Activated naive CD4-positive, alpha-beta T cell treated with anti-CD3 and anti-CD28 coated beads, Interleukin-2, amount 50 U/mL, for 24 hours (primary cell): Measurements from ENCODE around the gene DGKQ.
"Not testable (repeated sequence)": the region's sequence is repeated elsewhere in the genome, so short reads cannot be mapped to it uniquely, and the experiment has no call there.

Experiments
- H3K27ac Mint-ChIP-seq: one replicate; pipeline ENCODE4 v1.8.0; 2021; ENCODE audit warnings: mild to moderate bottlenecking, mixed read lengths
- H3K27me3 Mint-ChIP-seq: one replicate; pipeline ENCODE4 v1.8.0; 2021; ENCODE audit warnings: mixed read lengths
- H3K36me3 Mint-ChIP-seq: one replicate; pipeline ENCODE4 v1.8.0; 2021; ENCODE audit warnings: mixed read lengths
- H3K4me1 Mint-ChIP-seq: one replicate; pipeline ENCODE4 v1.8.0; 2021; ENCODE audit warnings: mixed read lengths
- H3K4me3 Mint-ChIP-seq: one replicate; pipeline ENCODE4 v1.8.0; 2021; ENCODE audit warnings: mild to moderate bottlenecking, mixed read lengths
- H3K9me3 Mint-ChIP-seq: one replicate; pipeline ENCODE4 v1.8.0; 2021; ENCODE audit warnings: mixed read lengths

DGKQ gene

GRCh38 chr4:976016-976415, 2.6 kb upstream of the DGKQ start:
- not testable (repeated sequence) for H3K4me3 Mint-ChIP-seq, H3K4me1 Mint-ChIP-seq, H3K36me3 Mint-ChIP-seq, H3K9me3 Mint-ChIP-seq, H3K27ac Mint-ChIP-seq, H3K27me3 Mint-ChIP-seq

GRCh38 chr4:974668-975067, 1.3 kb upstream of the DGKQ start:
- Mint-ChIP-seq H3K4me1 (peaks cover 5% of the 10 kb centered on the region), H3K36me3 (no peaks in the 10 kb centered on the region), H3K27ac (no peak overlapping the region), H3K9me3 (no peaks in the 10 kb centered on the region), H3K4me3 (peak overlapping the region; percentile 33), H3K27me3 (no peaks in the 10 kb centered on the region)

GRCh38 chr4:972651-973424, 531 bp downstream of the DGKQ start:
- H3K4me3 Mint-ChIP-seq = peak overlapping the region; percentile 36
- no peaks in the 10 kb centered on the region for H3K27me3 Mint-ChIP-seq
- H3K36me3 Mint-ChIP-seq = no peaks in the 10 kb centered on the region
- H3K27ac Mint-ChIP-seq = no peak overlapping the region
- H3K4me1 Mint-ChIP-seq = peaks cover 5% of the 10 kb centered on the region
- no peaks in the 10 kb centered on the region for H3K9me3 Mint-ChIP-seq

GRCh38 chr4:971666-972500, 1.5 kb downstream of the DGKQ start:
- H3K4me1 Mint-ChIP-seq = peaks cover 5% of the 10 kb centered on the region
- no peak overlapping the region for H3K27ac Mint-ChIP-seq
- no peaks in the 10 kb centered on the region for H3K9me3 Mint-ChIP-seq
- H3K27me3 Mint-ChIP-seq = no peaks in the 10 kb centered on the region
- H3K36me3 Mint-ChIP-seq = no peaks in the 10 kb centered on the region
- peak overlapping the region; percentile 7 for H3K4me3 Mint-ChIP-seq

GRCh38 chr4:970854-971520, 2.4 kb downstream of the DGKQ start:
- H3K27ac Mint-ChIP-seq = peak overlapping the region; percentile 65

GRCh38 chr4:970046-970745, 3.2 kb downstream of the DGKQ start:
- peaks cover 5% of the 10 kb centered on the region for H3K4me1 Mint-ChIP-seq
- peak overlapping the region; percentile 65 for H3K27ac Mint-ChIP-seq
- no peaks in the 10 kb centered on the region for H3K9me3 Mint-ChIP-seq
- no peaks in the 10 kb centered on the region for H3K27me3 Mint-ChIP-seq
- H3K36me3 Mint-ChIP-seq = no peaks in the 10 kb centered on the region
- H3K4me3 Mint-ChIP-seq = peak overlapping the region; percentile 54

More at GRCh38 chr4:970854-971520, 2.4 kb downstream of the DGKQ start:
- H3K27me3 Mint-ChIP-seq = no peaks in the 10 kb centered on the region
- no peak overlapping the region for H3K4me3 Mint-ChIP-seq
- no peaks in the 10 kb centered on the region for H3K36me3 Mint-ChIP-seq
- H3K9me3 Mint-ChIP-seq = no peaks in the 10 kb centered on the region
- H3K4me1 Mint-ChIP-seq = peaks cover 5% of the 10 kb centered on the region

- no peaks in the 10 kb centered on the region for H3K27me3 Mint-ChIP-seq
- no peaks in the 10 kb centered on the region for H3K36me3 Mint-ChIP-seq
- no peaks in the 10 kb centered on the region for H3K9me3 Mint-ChIP-seq
- H3K27ac Mint-ChIP-seq = no peak overlapping the region
- no peak overlapping the region for H3K4me3 Mint-ChIP-seq
- peaks cover 5% of the 10 kb centered on the region for H3K4me1 Mint-ChIP-seq
Observed at GRCh38 chr4:968621-969394, 4.6 kb downstream of the DGKQ start.

- Mint-ChIP-seq H3K9me3 (no peaks in the 10 kb centered on the region), H3K4me1 (peaks cover 5% of the 10 kb centered on the region), H3K27me3 (no peaks in the 10 kb centered on the region), H3K27ac (no peak overlapping the region), H3K36me3 (no peaks in the 10 kb centered on the region), H3K4me3 (no peak overlapping the region)
Observed at GRCh38 chr4:968221-968620, 5.1 kb downstream of the DGKQ start.

GRCh38 chr4:967113-968104, 6.0 kb downstream of the DGKQ start:
- Mint-ChIP-seq H3K4me1 (peaks cover 5% of the 10 kb centered on the region), H3K36me3 (no peaks in the 10 kb centered on the region), H3K27me3 (no peaks in the 10 kb centered on the region), H3K9me3 (no peaks in the 10 kb centered on the region), H3K4me3 (no peak overlapping the region), H3K27ac (no peak overlapping the region)

GRCh38 chr4:966266-967112, 6.9 kb downstream of the DGKQ start:
- Mint-ChIP-seq H3K36me3 (no peaks in the 10 kb centered on the region), H3K9me3 (no peaks in the 10 kb centered on the region), H3K4me1 (peaks cover 5% of the 10 kb centered on the region), H3K27me3 (no peaks in the 10 kb centered on the region), H3K4me3 (no peak overlapping the region), H3K27ac (no peak overlapping the region)

GRCh38 chr4:965766-966134, 7.6 kb downstream of the DGKQ start:
- no peak overlapping the region for H3K4me3 Mint-ChIP-seq
- no peaks in the 10 kb centered on the region for H3K9me3 Mint-ChIP-seq
- no peaks in the 10 kb centered on the region for H3K36me3 Mint-ChIP-seq
- H3K27me3 Mint-ChIP-seq = no peaks in the 10 kb centered on the region
- no peak overlapping the region for H3K27ac Mint-ChIP-seq
- H3K4me1 Mint-ChIP-seq = peaks cover 4% of the 10 kb centered on the region

GRCh38 chr4:965048-965765, 8.2 kb downstream of the DGKQ start:
- H3K27me3 Mint-ChIP-seq = no peaks in the 10 kb centered on the region
- H3K36me3 Mint-ChIP-seq = no peaks in the 10 kb centered on the region
- H3K4me3 Mint-ChIP-seq = no peak overlapping the region
- H3K9me3 Mint-ChIP-seq = no peaks in the 10 kb centered on the region
- no peak overlapping the region for H3K27ac Mint-ChIP-seq
- no peaks in the 10 kb centered on the region for H3K4me1 Mint-ChIP-seq
